NB4 (cell line): ENCODE measurements around the gene PLEK2.

Experiments used
- POLR2A ChIP-seq: IDR thresholded peaks from 2 replicates; pipeline ENCODE4 v1.6.1; 2011; ENCODE audit warnings: mild to moderate bottlenecking; ENCODE audit not compliant: insufficient read length; ENCODE audit errors: extremely low read depth
- TF ChIP-seq, protein P1 (sequence below): IDR thresholded peaks from one replicate; pipeline ENCODE4 v1.5.1; 2012; ENCODE audit warnings: low read depth, low read length
- TF ChIP-seq, protein P2 (sequence below): IDR thresholded peaks from 2 replicates; pipeline ENCODE4 v1.6.1; 2011; ENCODE audit warnings: low read depth, low read length

DNA sequence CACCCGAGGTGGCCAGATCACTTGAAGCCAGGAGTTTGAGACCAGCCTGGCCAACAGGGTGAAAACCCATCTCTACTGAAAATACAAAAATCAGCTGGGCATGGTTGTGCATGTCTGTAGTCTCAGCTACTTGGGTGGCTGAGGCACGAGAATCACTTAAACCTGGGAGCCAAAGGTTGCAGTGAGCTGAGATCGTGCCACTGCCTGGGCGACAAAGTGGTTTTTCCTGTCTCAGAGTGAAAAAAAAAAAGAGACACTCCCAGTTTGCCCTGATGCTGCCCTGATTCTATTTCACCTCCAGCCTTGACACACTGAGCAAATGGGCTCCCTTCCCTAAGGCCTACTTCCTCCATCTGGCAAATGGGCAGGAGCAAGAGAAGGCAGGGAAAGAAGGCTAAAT lies 28.5 kb upstream of the PLEK2 start:
- TF ChIP-seq, protein P1, sequence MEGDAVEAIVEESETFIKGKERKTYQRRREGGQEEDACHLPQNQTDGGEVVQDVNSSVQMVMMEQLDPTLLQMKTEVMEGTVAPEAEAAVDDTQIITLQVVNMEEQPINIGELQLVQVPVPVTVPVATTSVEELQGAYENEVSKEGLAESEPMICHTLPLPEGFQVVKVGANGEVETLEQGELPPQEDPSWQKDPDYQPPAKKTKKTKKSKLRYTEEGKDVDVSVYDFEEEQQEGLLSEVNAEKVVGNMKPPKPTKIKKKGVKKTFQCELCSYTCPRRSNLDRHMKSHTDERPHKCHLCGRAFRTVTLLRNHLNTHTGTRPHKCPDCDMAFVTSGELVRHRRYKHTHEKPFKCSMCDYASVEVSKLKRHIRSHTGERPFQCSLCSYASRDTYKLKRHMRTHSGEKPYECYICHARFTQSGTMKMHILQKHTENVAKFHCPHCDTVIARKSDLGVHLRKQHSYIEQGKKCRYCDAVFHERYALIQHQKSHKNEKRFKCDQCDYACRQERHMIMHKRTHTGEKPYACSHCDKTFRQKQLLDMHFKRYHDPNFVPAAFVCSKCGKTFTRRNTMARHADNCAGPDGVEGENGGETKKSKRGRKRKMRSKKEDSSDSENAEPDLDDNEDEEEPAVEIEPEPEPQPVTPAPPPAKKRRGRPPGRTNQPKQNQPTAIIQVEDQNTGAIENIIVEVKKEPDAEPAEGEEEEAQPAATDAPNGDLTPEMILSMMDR: no peak
- TF ChIP-seq POLR2A: no peak
- TF ChIP-seq, protein P2, sequence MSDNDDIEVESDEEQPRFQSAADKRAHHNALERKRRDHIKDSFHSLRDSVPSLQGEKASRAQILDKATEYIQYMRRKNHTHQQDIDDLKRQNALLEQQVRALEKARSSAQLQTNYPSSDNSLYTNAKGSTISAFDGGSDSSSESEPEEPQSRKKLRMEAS: no peak
